HG03135 (cell line): Measurements from ENCODE around the gene DNAJB5.

Source experiments
- ATAC-seq: cut with Tn5 transposase; IDR thresholded peaks from one replicate; pipeline ENCODE4 v1.9.1; 2021; ENCODE audit warnings: mild to moderate bottlenecking, moderate library complexity; ENCODE audit not compliant: unreplicated experiment

The DNAJB5 gene

GRCh38 chr9:35044071-35044470 lies 54.5 kb downstream of the DNAJB5 start:
- ATAC-seq, result no peak
